HAP-1 (cell line): ENCODE measurements around the gene RAF1.
A peak's percentile ranks its signal among the peaks of the same experiment; 100 is the strongest.
"Not testable (repeated sequence)": the region's sequence is repeated elsewhere in the genome, so short reads cannot be mapped to it uniquely, and the experiment has no call there.

ENCODE experiments used
- DNase-seq, 2 experiments: peaks; one replicate each; pipeline ENCODE4 v3.0.0-alpha.2; 2016 to 2020; ENCODE audit warnings: low spot score in 2 of 2
- H3K27me3 ChIP-seq: fragments of 250-450 bp; sonication (Bioruptor Pico); 2 replicates; pipeline ENCODE4 v1.5.1; 2020; ENCODE audit warnings: low read depth, mild to moderate bottlenecking, moderate library complexity
- H3K36me3 ChIP-seq: fragments of 250-450 bp; sonication (Bioruptor Pico); replicated peaks from 2 replicates; pipeline ENCODE4 v1.5.1; 2020; ENCODE audit warnings: mild to moderate bottlenecking
- H3K4me1 ChIP-seq: fragments of 250-450 bp; sonication (Bioruptor Pico); 2 replicates; pipeline ENCODE4 v1.5.1; 2020; ENCODE audit warnings: mild to moderate bottlenecking
- H3K4me3 ChIP-seq: fragments of 250-450 bp; sonication (Bioruptor Pico); 2 replicates; pipeline ENCODE4 v1.5.1; 2020; ENCODE audit warnings: mild to moderate bottlenecking, moderate library complexity
- H3K9me3 ChIP-seq: fragments of 250-450 bp; sonication (Bioruptor Pico); 2 replicates; pipeline ENCODE4 v1.5.1; 2020; ENCODE audit warnings: mild to moderate bottlenecking, moderate library complexity
- in situ Hi-C: fragments of 300-500 bp; cut with MboI; formaldehyde crosslinking; loops from 3 replicates; pipeline ENCODE4 v1.14.3; 2020; ENCODE audit warnings: low sequenced_read_pairs, inconsistent platforms, mixed read lengths

Gene RAF1

GRCh38 chr3:12692444-12692843, 28.5 kb upstream of the RAF1 start:
- H3K36me3 ChIP-seq: no peaks in the 10 kb centered on the region
- no peaks in the 10 kb centered on the region for H3K27me3 ChIP-seq
- H3K9me3 ChIP-seq: no peaks in the 10 kb centered on the region
- H3K4me1 ChIP-seq: no peaks in the 10 kb centered on the region; the same call in 1 of the 2 replicates
- in situ Hi-C loops: no loop called here
- DNase-seq: no peak
- H3K4me3 ChIP-seq: no peak overlapping the region

- in situ Hi-C loops: no loop called here
- H3K4me1 ChIP-seq: no peaks in the 10 kb centered on the region; the same call in 1 of the 2 replicates
- no peak for DNase-seq
- no peaks in the 10 kb centered on the region for H3K9me3 ChIP-seq
- H3K4me3 ChIP-seq: no peak overlapping the region
- H3K36me3 ChIP-seq: no peaks in the 10 kb centered on the region
- no peaks in the 10 kb centered on the region for H3K27me3 ChIP-seq
Observed at GRCh38 chr3:12689997-12690711, 26.2 kb upstream of the RAF1 start.

- H3K9me3 ChIP-seq: no peaks in the 10 kb centered on the region
- no peaks in the 10 kb centered on the region for H3K36me3 ChIP-seq
- in situ Hi-C loops: no loop called here
- no peaks in the 10 kb centered on the region; the same call in 1 of the 2 replicates for H3K4me1 ChIP-seq
- DNase-seq: no peak
- no peak overlapping the region for H3K4me3 ChIP-seq
- H3K27me3 ChIP-seq: no peaks in the 10 kb centered on the region
Observed at GRCh38 chr3:12687948-12688347, 24.0 kb upstream of the RAF1 start.

- H3K4me3 ChIP-seq: no peak overlapping the region
- H3K36me3 ChIP-seq: no peaks in the 10 kb centered on the region
- no peaks in the 10 kb centered on the region for H3K9me3 ChIP-seq
- in situ Hi-C loops: no loop called here
- no peaks in the 10 kb centered on the region for H3K27me3 ChIP-seq
- no peaks in the 10 kb centered on the region for H3K4me1 ChIP-seq
- DNase-seq: no peak
Observed at GRCh38 chr3:12686096-12686495, 22.2 kb upstream of the RAF1 start.

- no peak for DNase-seq
- Histone ChIP-seq H3K36me3 (no peaks in the 10 kb centered on the region), H3K9me3 (no peaks in the 10 kb centered on the region), H3K27me3 (no peaks in the 10 kb centered on the region), H3K4me3 (no peak overlapping the region), H3K4me1 (no peaks in the 10 kb centered on the region)
- in situ Hi-C loops: no loop called here
Observed at GRCh38 chr3:12681943-12682390, 18.1 kb upstream of the RAF1 start.

GRCh38 chr3:12681089-12681942, 17.4 kb upstream of the RAF1 start:
- DNase-seq: no peak
- in situ Hi-C loops: no loop called here
- Histone ChIP-seq H3K4me1 (no peaks in the 10 kb centered on the region), H3K36me3 (no peaks in the 10 kb centered on the region), H3K27me3 (no peaks in the 10 kb centered on the region), H3K9me3 (no peaks in the 10 kb centered on the region), H3K4me3 (no peak overlapping the region)

GRCh38 chr3:12679468-12679867, 15.6 kb upstream of the RAF1 start:
- in situ Hi-C loops: no loop called here
- Histone ChIP-seq H3K36me3 (no peaks in the 10 kb centered on the region), H3K4me3 (no peak overlapping the region), H3K9me3 (no peaks in the 10 kb centered on the region), H3K4me1 (peaks cover 6% of the 10 kb centered on the region), H3K27me3 (no peaks in the 10 kb centered on the region)
- peak in 1 of 2 experiments; percentile 20 for DNase-seq

- no peaks in the 10 kb centered on the region for H3K36me3 ChIP-seq
- H3K27me3 ChIP-seq: no peaks in the 10 kb centered on the region
- H3K4me3 ChIP-seq: no peak overlapping the region
- in situ Hi-C loops: no loop called here
- H3K4me1 ChIP-seq: peaks cover 11% of the 10 kb centered on the region
- DNase-seq: no peak
- no peaks in the 10 kb centered on the region for H3K9me3 ChIP-seq
Observed at GRCh38 chr3:12677616-12678015, 13.7 kb upstream of the RAF1 start.

- in situ Hi-C loops: no loop called here
- no peak overlapping the region for H3K4me3 ChIP-seq
- DNase-seq: no peak
- H3K36me3 ChIP-seq: no peaks in the 10 kb centered on the region
- H3K4me1 ChIP-seq: peaks cover 11% of the 10 kb centered on the region
- H3K27me3 ChIP-seq: no peaks in the 10 kb centered on the region
- H3K9me3 ChIP-seq: no peaks in the 10 kb centered on the region
Observed at GRCh38 chr3:12675115-12675810, 11.3 kb upstream of the RAF1 start.

- peaks cover 11% of the 10 kb centered on the region for H3K4me1 ChIP-seq
- H3K4me3 ChIP-seq, H3K36me3 ChIP-seq, H3K27me3 ChIP-seq, H3K9me3 ChIP-seq, in situ Hi-C loops: not testable (repeated sequence)
- DNase-seq: peak in 1 of 2 experiments; percentile 65
Observed at GRCh38 chr3:12673956-12674736, 10.2 kb upstream of the RAF1 start.

GRCh38 chr3:12671120-12671450, 7.2 kb upstream of the RAF1 start:
- no peaks in the 10 kb centered on the region for H3K36me3 ChIP-seq
- no peak for DNase-seq
- H3K4me3 ChIP-seq: no peak overlapping the region
- no peaks in the 10 kb centered on the region for H3K27me3 ChIP-seq
- H3K9me3 ChIP-seq: no peaks in the 10 kb centered on the region
- H3K4me1 ChIP-seq: peaks cover 11% of the 10 kb centered on the region
- in situ Hi-C loops: no loop called here

- in situ Hi-C loops: no loop called here
- Histone ChIP-seq H3K9me3 (no peaks in the 10 kb centered on the region), H3K4me3 (no peak overlapping the region), H3K27me3 (no peaks in the 10 kb centered on the region), H3K36me3 (no peaks in the 10 kb centered on the region), H3K4me1 (peaks cover 11% of the 10 kb centered on the region)
- DNase-seq: no peak
Observed at GRCh38 chr3:12670365-12671119, 6.6 kb upstream of the RAF1 start.
